Astrocyte of the cerebellum (primary cell): ENCODE results near the gene RIPOR2.

Experiments used
- DNase-seq: peaks from one replicate; pipeline ENCODE4 v3.0.0-alpha.2; 2011; ENCODE audit warnings: low read depth
- H3K4me3 ChIP-seq: 2 replicates; pipeline ENCODE4 v1.5.1; 2011; ENCODE audit warnings: mild to moderate bottlenecking, low read depth, low read length, moderate library complexity
- in situ Hi-C: cut with HindIII; loops from 2 replicates; pipeline ENCODE4 v1.10.0; 2017; ENCODE audit warnings: low sequenced_read_pairs
- TF ChIP-seq, protein P1 (sequence below): IDR thresholded peaks from 2 replicates; pipeline ENCODE4 v1.5.1; 2012; ENCODE audit warnings: low read length, low read depth, moderate library complexity, mild to moderate bottlenecking; ENCODE audit errors: missing control alignments

Gene RIPOR2

DNA sequence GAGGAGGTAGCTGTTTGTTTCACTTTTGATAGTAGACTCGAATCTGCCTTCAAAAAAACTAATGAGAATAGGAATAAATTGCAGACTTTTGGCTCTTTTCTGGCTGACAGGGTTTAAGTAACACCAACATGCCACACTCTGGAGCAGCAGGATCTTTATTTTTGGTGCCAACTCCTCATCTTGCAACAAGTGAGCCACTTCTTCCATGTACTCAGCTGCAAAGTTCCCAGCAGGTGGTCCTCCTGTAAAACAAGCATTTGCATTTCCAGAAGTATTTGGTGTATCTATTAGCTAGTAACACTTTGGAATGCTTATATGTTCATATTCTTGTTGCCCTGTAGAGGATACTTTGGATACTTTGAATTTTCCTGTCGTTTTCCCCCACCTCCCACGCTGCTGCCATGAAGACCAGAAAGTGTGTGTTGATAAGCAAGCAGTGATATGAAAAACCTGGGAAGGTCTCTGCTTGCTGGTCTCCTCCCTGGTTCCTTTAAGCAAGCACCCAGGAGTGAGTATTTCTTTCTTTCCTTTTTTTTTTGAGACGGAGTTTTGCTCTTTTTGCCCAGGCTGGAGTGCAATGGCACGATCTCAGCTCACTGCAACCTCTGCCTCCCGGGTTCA, 138.1 kb downstream of the RIPOR2 start:
- TF ChIP-seq, protein P1, sequence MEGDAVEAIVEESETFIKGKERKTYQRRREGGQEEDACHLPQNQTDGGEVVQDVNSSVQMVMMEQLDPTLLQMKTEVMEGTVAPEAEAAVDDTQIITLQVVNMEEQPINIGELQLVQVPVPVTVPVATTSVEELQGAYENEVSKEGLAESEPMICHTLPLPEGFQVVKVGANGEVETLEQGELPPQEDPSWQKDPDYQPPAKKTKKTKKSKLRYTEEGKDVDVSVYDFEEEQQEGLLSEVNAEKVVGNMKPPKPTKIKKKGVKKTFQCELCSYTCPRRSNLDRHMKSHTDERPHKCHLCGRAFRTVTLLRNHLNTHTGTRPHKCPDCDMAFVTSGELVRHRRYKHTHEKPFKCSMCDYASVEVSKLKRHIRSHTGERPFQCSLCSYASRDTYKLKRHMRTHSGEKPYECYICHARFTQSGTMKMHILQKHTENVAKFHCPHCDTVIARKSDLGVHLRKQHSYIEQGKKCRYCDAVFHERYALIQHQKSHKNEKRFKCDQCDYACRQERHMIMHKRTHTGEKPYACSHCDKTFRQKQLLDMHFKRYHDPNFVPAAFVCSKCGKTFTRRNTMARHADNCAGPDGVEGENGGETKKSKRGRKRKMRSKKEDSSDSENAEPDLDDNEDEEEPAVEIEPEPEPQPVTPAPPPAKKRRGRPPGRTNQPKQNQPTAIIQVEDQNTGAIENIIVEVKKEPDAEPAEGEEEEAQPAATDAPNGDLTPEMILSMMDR = no peak
- in situ Hi-C loops = no loop called here
- no peak overlapping the region for H3K4me3 ChIP-seq
- DNase-seq = no peak

DNA sequence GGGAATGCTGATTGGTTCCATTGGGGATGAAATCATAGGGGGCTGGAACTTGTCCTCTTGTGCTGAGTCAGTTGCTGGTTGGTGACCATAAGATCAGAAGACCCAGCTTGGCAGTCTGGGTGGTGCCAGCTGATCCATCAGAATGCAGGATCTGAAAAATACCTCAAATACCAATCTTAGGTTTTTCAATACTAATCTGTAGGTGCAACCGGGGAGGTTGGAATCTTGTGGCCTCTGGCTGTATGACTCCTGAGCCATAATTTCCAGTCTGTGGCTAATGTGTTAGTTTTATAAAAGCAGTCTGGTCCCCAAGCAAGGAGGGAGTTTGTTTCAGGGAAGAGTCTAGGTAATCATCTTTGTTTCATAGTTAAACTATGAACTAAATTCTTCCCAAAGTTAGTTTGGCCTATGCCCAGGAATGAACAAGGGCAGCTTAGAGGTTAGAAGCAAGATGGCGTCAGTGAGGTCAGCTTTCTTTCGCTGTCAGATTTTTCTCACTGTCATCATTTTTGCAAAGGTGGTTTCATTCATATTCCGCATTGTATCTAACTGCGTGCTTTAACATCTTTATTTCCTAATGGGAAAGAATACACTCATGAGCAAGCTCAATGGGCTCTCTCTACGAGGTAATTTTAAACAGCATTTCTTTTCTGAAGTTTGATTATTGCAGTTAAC, 139.0 kb downstream of the RIPOR2 start:
- no peak for DNase-seq
- in situ Hi-C loops = no loop called here
- TF ChIP-seq, protein P1 = no peak
- no peak overlapping the region for H3K4me3 ChIP-seq

DNA sequence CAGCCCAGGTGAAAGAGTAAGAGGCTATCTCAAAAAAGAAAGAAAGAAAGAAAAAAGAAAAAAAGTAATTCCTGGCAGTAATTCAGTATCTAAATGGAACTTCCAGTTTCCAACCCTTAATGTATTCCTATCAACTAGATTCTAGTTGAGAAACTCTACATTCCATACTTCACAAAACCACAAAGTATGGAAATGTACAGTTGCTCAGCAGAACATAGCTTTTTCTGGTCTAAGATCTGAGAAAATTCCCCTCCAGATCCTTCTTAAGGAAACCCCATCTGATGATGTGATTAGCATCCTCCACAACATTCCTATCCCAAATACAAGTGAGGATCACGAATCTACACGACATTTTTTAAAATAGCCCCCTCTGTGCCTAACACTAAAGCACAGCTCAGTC, 140.7 kb downstream of the RIPOR2 start:
- TF ChIP-seq, protein P1 = no peak
- in situ Hi-C loops = no loop called here
- no peak for DNase-seq
- H3K4me3 ChIP-seq = no peak overlapping the region

DNA sequence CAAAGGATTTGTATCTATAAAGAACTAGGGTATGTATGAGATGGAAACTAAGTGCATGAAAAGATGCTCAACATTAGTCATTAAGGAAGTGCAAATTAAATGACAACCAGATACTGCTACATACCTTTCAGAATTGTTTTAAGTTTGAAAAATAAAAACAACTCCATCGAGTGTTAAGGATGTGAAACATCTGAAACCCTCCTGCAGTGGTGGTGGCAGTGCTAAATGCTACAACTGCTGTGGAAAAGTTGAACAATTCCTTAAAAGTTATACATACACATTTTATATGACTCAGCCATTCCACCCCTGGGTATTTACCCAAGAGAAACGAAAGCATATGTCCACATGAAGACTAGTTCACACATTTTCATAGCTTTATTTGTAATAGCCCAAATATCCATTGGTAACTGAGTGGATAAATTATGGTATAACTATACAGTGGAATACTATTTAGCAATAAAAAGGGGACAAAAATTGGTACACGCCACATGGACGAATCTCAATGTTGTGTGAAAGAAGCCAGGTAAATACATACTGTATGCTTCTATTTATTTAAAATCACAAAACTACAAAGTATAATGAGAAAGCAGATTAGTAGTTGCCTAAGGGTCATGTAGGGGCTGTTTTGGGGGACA, 147.6 kb downstream of the RIPOR2 start:
- in situ Hi-C loops = no loop called here
- no peak overlapping the region for H3K4me3 ChIP-seq
- DNase-seq = no peak
- TF ChIP-seq, protein P1 = no peak

DNA sequence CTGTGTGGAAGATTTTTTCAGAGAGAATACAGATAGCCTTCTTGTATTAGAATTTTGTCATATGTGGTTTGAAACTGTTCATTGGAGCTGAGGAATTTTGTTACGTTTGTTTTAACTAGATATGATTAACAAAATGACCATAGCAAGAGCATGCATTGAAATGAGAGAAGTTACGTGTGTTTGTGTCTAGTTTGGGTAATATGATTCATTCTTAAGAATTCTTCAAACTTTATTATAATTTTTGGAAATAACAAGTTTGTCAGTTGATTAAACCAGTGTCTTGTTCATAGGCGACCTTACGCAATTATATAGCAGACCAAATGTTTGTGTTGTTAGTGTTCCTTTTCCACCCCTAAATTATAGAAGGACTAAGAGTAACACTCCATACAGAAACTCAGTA, 155.6 kb downstream of the RIPOR2 start:
- in situ Hi-C loops = no loop called here
- H3K4me3 ChIP-seq = no peak overlapping the region
- TF ChIP-seq, protein P1 = no peak
- DNase-seq = no peak

DNA sequence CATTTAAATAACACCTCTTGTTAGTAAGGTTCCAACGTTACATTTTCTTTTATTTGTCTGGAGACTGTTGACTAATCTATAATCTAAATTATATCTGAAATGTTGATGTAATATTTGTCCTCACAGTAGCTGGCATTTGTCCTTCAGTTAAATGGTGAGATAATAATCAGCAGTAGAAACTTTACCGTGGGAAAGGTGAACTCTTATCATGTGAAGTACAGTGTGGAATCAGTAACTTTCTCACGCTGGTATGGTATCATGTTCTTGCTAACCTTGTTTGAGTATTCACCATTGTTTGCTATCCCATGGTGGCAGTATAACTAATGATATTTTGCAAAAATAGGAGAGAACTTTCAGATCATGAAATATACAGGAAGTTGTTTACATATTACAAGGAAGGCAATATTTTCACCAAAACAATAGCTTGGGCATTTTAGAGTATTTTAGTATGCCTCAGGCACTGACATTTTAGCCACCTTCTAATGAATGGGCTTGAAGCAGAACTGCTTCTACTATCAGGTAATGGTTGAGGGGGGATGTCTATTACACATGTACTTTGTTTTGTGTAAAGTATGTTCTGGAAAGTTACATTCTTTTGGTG, 156.2 kb downstream of the RIPOR2 start:
- no peak overlapping the region for H3K4me3 ChIP-seq
- no peak for DNase-seq
- in situ Hi-C loops = no loop called here
- TF ChIP-seq, protein P1 = no peak
